Keratinocyte (primary cell): ENCODE results near the gene CORO1C. TPM values are rescaled to one million over a fixed set of nuclear protein-coding genes. Genes with fewer than 3 reads are reported as not detected.

Experiments
- DNase-seq: peaks from one replicate; pipeline ENCODE4 v3.0.0-alpha.2; 2011; ENCODE audit warnings: low read depth, missing footprints, low spot score
- FAIRE-seq: peaks from 2 replicates; lab custom pipeline; 2011; peaks lifted over from hg19 to GRCh38; lab: Jason Lieb, UNC
- H2AFZ ChIP-seq: 2 replicates; pipeline ENCODE4 v1.6.0; 2012; ENCODE audit warnings: low read length, control low read depth, inconsistent platforms; ENCODE audit not compliant: control insufficient read depth
- H3K27ac ChIP-seq: 2 replicates; pipeline ENCODE4 v1.5.1; 2011; ENCODE audit warnings: low read length; ENCODE audit not compliant: control insufficient read depth, insufficient read depth
- H3K27me3 ChIP-seq: 3 replicates; pipeline ENCODE4 v1.6.0; 2011; ENCODE audit warnings: low read length; ENCODE audit not compliant: control insufficient read depth, insufficient read depth; ENCODE audit errors: extremely low read depth
- H3K36me3 ChIP-seq, 2 experiments: 2 replicates in 1 of 2; 3 replicates in 1 of 2; pipeline ENCODE4 v1.5.1; 2011; ENCODE audit warnings: low read length in 2 of 2, mild to moderate bottlenecking in 1 of 2; ENCODE audit not compliant: control insufficient read depth in 2 of 2, insufficient read depth in 2 of 2; ENCODE audit errors: extremely low read depth in 1 of 2
- H3K4me1 ChIP-seq: 3 replicates; pipeline ENCODE4 v1.5.1; 2011; ENCODE audit warnings: low read length; ENCODE audit not compliant: control insufficient read depth, insufficient read depth; ENCODE audit errors: extremely low read depth
- H3K4me2 ChIP-seq: 3 replicates; pipeline ENCODE4 v1.6.0; 2011; ENCODE audit warnings: low read depth, low read length; ENCODE audit not compliant: control insufficient read depth, insufficient read depth; ENCODE audit errors: extremely low read depth
- H3K4me3 ChIP-seq, 3 experiments: fragments of 200-600 bp in 1 of 3; sonication (generic) in 1 of 3; 2 replicates in 2 of 3; 3 replicates in 1 of 3; pipeline ENCODE4 v1.5.1; 2011 to 2016; ENCODE audit warnings: low read length in 3 of 3, mild to moderate bottlenecking in 3 of 3, control low read depth in 2 of 3, inconsistent platforms in 1 of 3, low read depth in 1 of 3, mixed read lengths in 1 of 3, mixed run types in 1 of 3, moderate library complexity in 1 of 3; ENCODE audit not compliant: control insufficient read depth in 2 of 3, insufficient read depth in 2 of 3; ENCODE audit errors: extremely low read depth in 1 of 3
- H3K79me2 ChIP-seq: 2 replicates; pipeline ENCODE4 v1.6.0; 2012; ENCODE audit warnings: low read length; ENCODE audit not compliant: control insufficient read depth, insufficient read depth
- H3K9ac ChIP-seq: 3 replicates; pipeline ENCODE4 v1.6.0; 2011; ENCODE audit warnings: low read length; ENCODE audit not compliant: control insufficient read depth, insufficient read depth; ENCODE audit errors: extremely low read depth
- H3K9me1 ChIP-seq: 3 replicates; pipeline ENCODE4 v1.6.0; 2011; ENCODE audit warnings: low read length; ENCODE audit not compliant: control insufficient read depth, insufficient read depth; ENCODE audit errors: extremely low read depth
- H3K9me3 ChIP-seq: 2 replicates; pipeline ENCODE4 v1.5.1; 2012; ENCODE audit warnings: low read depth, low read length; ENCODE audit not compliant: control insufficient read depth
- H4K20me1 ChIP-seq: 3 replicates; pipeline ENCODE4 v1.6.0; 2011; ENCODE audit warnings: low read length; ENCODE audit not compliant: control insufficient read depth, insufficient read depth; ENCODE audit errors: extremely low read depth
- EZH2 ChIP-seq: IDR thresholded peaks from one replicate; pipeline ENCODE4 v1.6.1; 2012; ENCODE audit warnings: inconsistent platforms, mild to moderate bottlenecking, low read length, moderate library complexity
- dilution Hi-C: fragments of 300-500 bp; cut with MboI; formaldehyde crosslinking; loops from one replicate; pipeline ENCODE4 v1.7.0; 2020; ENCODE audit warnings: low sequenced_read_pairs; ENCODE audit not compliant: extremely low pct_ligation_motif_present
- polyA plus RNA-seq, 5 experiments: library from polyadenylated mRNA; depleted of rRNA in 3 of 5; stranded (reverse) in 3 of 5; stranded (forward) in 1 of 5; unstranded in 1 of 5; fragments of >200 nt; gene quantifications; 1 replicate in 1 of 5; 2 replicates in 3 of 5; 3 replicates in 1 of 5; pipeline versions ENCODE4 v1.2.1 to v1.2.3, GENCODE V29; 2011 to 2012; ENCODE audit warnings: missing spikeins in 2 of 5, low read depth in 1 of 5, low replicate concordance in 1 of 5
- TF ChIP-seq, protein P1 (sequence below), 3 experiments: IDR thresholded peaks in 1 of 3; conservative IDR thresholded peaks in 1 of 3; optimal IDR thresholded peaks in 1 of 3; 2 replicates in 2 of 3; 3 replicates in 1 of 3; pipeline versions ENCODE3 to v1.5.1; 2011; ENCODE audit warnings: low read length in 3 of 3, mild to moderate bottlenecking in 3 of 3, moderate library complexity in 2 of 3, control low read depth in 1 of 3, inconsistent platforms in 1 of 3; ENCODE audit not compliant: insufficient read depth in 2 of 3; ENCODE audit errors: extremely low read depth in 1 of 3

CORO1C gene
- polyA plus RNA-seq, 1 donor (not counting 4 experiments of a cell fraction or from before 2014, with no cell fraction given): 283 TPM

DNA sequence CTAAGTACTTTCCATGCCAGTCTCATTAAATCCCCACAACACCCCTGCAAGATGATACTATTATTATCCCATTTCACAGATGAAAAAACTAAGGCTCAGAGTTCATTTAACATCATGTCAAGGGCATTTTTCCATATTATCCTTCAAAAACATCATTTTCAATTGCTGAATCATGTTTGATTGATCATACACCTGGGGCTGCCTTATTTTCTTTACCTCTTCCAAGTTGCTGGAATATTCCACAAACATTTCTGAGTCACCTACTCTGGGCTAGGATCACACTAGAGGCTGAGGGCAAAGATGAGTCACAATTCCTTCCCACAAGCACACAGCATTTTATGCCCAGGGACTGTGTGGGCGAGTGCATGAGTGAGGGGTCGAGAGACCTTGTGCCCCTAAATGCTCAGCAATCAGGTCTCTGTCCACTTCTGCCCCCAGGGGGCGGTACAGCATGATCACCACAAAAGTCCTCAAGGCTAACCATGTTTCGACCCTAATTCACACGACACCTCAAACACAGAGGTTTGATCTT, 119.4 kb downstream of the CORO1C start:
- TF ChIP-seq, protein P1, sequence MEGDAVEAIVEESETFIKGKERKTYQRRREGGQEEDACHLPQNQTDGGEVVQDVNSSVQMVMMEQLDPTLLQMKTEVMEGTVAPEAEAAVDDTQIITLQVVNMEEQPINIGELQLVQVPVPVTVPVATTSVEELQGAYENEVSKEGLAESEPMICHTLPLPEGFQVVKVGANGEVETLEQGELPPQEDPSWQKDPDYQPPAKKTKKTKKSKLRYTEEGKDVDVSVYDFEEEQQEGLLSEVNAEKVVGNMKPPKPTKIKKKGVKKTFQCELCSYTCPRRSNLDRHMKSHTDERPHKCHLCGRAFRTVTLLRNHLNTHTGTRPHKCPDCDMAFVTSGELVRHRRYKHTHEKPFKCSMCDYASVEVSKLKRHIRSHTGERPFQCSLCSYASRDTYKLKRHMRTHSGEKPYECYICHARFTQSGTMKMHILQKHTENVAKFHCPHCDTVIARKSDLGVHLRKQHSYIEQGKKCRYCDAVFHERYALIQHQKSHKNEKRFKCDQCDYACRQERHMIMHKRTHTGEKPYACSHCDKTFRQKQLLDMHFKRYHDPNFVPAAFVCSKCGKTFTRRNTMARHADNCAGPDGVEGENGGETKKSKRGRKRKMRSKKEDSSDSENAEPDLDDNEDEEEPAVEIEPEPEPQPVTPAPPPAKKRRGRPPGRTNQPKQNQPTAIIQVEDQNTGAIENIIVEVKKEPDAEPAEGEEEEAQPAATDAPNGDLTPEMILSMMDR (optimal IDR thresholded peaks at IDR 0.05 in 1 of 3, IDR thresholded peaks at IDR 0.05 in 1 of 3, conservative IDR thresholded peaks at IDR 0.05 in 1 of 3; ENCODE audit: extremely low read depth in 1 of 3, insufficient read depth in 2 of 3, low read length in 3 of 3): peak; percentile 13 to 45 (median 40)
- TF ChIP-seq EZH2: no peak
- no peaks in the 10 kb centered on the region for H3K36me3 ChIP-seq
- no peak overlapping the region for H3K9ac ChIP-seq
- H3K27me3 ChIP-seq: no peaks in the 10 kb centered on the region
- no peak overlapping the region for H3K27ac ChIP-seq
- H2AFZ ChIP-seq: no peak overlapping the region
- H3K9me3 ChIP-seq: peaks cover 2% of the 10 kb centered on the region
- FAIRE-seq: peak; percentile 90
- peaks cover 6% of the 10 kb centered on the region for H3K4me1 ChIP-seq
- H3K79me2 ChIP-seq: no peaks in the 10 kb centered on the region
- H3K9me1 ChIP-seq: no peaks in the 10 kb centered on the region
- H3K4me3 ChIP-seq: no peak overlapping the region
- no peaks in the 10 kb centered on the region for H4K20me1 ChIP-seq
- DNase-seq: peak; percentile 71
- H3K4me2 ChIP-seq: no peak overlapping the region
- dilution Hi-C loops: no loop called here

DNA sequence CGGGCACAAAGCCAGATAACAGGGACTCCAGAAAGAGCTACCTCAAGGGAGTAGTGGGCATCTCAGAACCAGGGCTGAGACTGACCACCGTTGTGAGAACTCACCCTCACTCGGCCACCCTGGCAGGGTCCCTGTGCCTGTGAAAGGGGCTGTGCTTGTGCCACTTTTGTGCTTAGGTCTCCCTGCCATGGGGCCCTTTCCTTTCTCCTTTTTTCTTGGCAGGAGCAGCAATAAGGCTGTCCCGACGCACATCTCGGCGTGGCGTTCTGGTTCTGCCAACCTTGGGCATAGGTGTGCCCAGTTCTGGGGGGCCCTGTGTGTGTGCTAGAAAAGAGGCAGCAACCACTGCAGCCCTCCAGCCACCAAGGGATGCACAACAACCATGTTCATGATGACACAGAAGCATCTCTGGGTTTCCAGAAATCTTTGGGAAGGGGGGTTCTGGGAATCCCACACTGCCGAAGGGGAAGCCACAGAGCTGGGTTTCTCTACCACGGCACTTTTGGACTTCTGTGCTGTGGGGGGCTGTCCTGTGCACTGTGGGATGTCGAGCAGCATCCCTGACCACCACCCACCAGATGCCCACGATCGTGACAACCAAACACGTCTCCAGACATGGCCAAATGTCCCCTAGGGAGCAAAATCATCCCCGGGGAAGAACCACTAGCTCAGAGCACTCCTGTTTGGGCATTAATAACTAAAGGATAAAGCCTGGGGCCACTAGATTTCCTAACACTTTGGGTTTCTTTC, 120.3 kb downstream of the CORO1C start:
- Histone ChIP-seq H3K27ac (no peak overlapping the region), H3K4me3 (no peak overlapping the region), H3K9me1 (no peaks in the 10 kb centered on the region), H3K79me2 (no peaks in the 10 kb centered on the region), H2AFZ (no peak overlapping the region), H3K9ac (no peak overlapping the region), H3K4me1 (peaks cover 6% of the 10 kb centered on the region), H3K4me2 (no peak overlapping the region), H3K27me3 (no peaks in the 10 kb centered on the region), H4K20me1 (no peaks in the 10 kb centered on the region), H3K9me3 (peaks cover 2% of the 10 kb centered on the region), H3K36me3 (no peaks in the 10 kb centered on the region)
- TF ChIP-seq, protein P1 (optimal IDR thresholded peaks at IDR 0.05 in 1 of 3, IDR thresholded peaks at IDR 0.05 in 1 of 3, conservative IDR thresholded peaks at IDR 0.05 in 1 of 3; ENCODE audit: extremely low read depth in 1 of 3, insufficient read depth in 2 of 3, low read length in 3 of 3): no peak
- TF ChIP-seq EZH2: no peak
- FAIRE-seq: no peak
- no peak for DNase-seq
- dilution Hi-C loops: no loop called here
